ENCODE results near the gene ZMIZ1.
A peak's percentile ranks its signal among the peaks of the same experiment; 100 is the strongest.

The ZMIZ1 gene

GRCh38 chr10:79126351-79127080 lies 57.8 kb downstream of the ZMIZ1 start:
- no peaks in the 10 kb centered on the region for H3K36me3 Mint-ChIP-seq (ENCODE audit: insufficient read depth)
- H3K4me1 Mint-ChIP-seq, result peaks cover 16% of the 10 kb centered on the region
- H3K9me3 Mint-ChIP-seq, result no peaks in the 10 kb centered on the region
- H3K4me3 Mint-ChIP-seq, result no peak overlapping the region
- DNase-seq (ENCODE audit: low spot score in 2 of 2) (no peak), ATAC-seq (replicated peaks; ENCODE audit: extremely low read depth, poor library complexity, severe bottlenecking) (no peak)
- no peaks in the 10 kb centered on the region for H3K27me3 Mint-ChIP-seq
- no peak overlapping the region for H3K27ac Mint-ChIP-seq (ENCODE audit: low read depth)

- H3K27ac Mint-ChIP-seq (ENCODE audit: low read depth), result no peak overlapping the region
- peaks cover 16% of the 10 kb centered on the region for H3K4me1 Mint-ChIP-seq
- no peak overlapping the region for H3K4me3 Mint-ChIP-seq
- H3K36me3 Mint-ChIP-seq (ENCODE audit: insufficient read depth), result no peaks in the 10 kb centered on the region
- no peaks in the 10 kb centered on the region for H3K9me3 Mint-ChIP-seq
- DNase-seq (ENCODE audit: low spot score in 2 of 2), result no peak
- ATAC-seq (replicated peaks; ENCODE audit: extremely low read depth, poor library complexity, severe bottlenecking), result no peak
- no peaks in the 10 kb centered on the region for H3K27me3 Mint-ChIP-seq
Observed at GRCh38 chr10:79127151-79127961, 58.6 kb downstream of the ZMIZ1 start.

- Mint-ChIP-seq H3K27me3 (no peaks in the 10 kb centered on the region), H3K9me3 (no peaks in the 10 kb centered on the region), H3K36me3 (ENCODE audit: insufficient read depth) (no peaks in the 10 kb centered on the region), H3K27ac (ENCODE audit: low read depth) (no peak overlapping the region), H3K4me1 (peaks cover 16% of the 10 kb centered on the region), H3K4me3 (no peak overlapping the region)
- no peak for DNase-seq (ENCODE audit: low spot score in 2 of 2)
- ATAC-seq (replicated peaks; ENCODE audit: extremely low read depth, poor library complexity, severe bottlenecking), result no peak
Observed at GRCh38 chr10:79128241-79128922, 59.6 kb downstream of the ZMIZ1 start.

- H3K4me1 Mint-ChIP-seq, result peaks cover 16% of the 10 kb centered on the region
- DNase-seq (ENCODE audit: low spot score in 2 of 2) (no peak), ATAC-seq (replicated peaks; ENCODE audit: extremely low read depth, poor library complexity, severe bottlenecking) (no peak)
- H3K27ac Mint-ChIP-seq (ENCODE audit: low read depth), result no peak overlapping the region
- H3K27me3 Mint-ChIP-seq, result no peaks in the 10 kb centered on the region
- no peaks in the 10 kb centered on the region for H3K36me3 Mint-ChIP-seq (ENCODE audit: insufficient read depth)
- no peak overlapping the region for H3K4me3 Mint-ChIP-seq
- no peaks in the 10 kb centered on the region for H3K9me3 Mint-ChIP-seq
Observed at GRCh38 chr10:79128923-79129305, 60.1 kb downstream of the ZMIZ1 start.

GRCh38 chr10:79129361-79129997 lies 60.7 kb downstream of the ZMIZ1 start:
- Mint-ChIP-seq H3K4me3 (no peak overlapping the region), H3K36me3 (ENCODE audit: insufficient read depth) (no peaks in the 10 kb centered on the region), H3K27me3 (no peaks in the 10 kb centered on the region), H3K9me3 (no peaks in the 10 kb centered on the region), H3K27ac (ENCODE audit: low read depth) (peak overlapping the region; percentile 47), H3K4me1 (peaks cover 13% of the 10 kb centered on the region)
- DNase-seq (ENCODE audit: low spot score in 2 of 2) (no peak), ATAC-seq (replicated peaks; ENCODE audit: extremely low read depth, poor library complexity, severe bottlenecking) (no peak)

- DNase-seq (ENCODE audit: low spot score in 2 of 2), result no peak
- H3K27me3 Mint-ChIP-seq, result no peaks in the 10 kb centered on the region
- H3K9me3 Mint-ChIP-seq, result no peaks in the 10 kb centered on the region
- ATAC-seq (replicated peaks; ENCODE audit: extremely low read depth, poor library complexity, severe bottlenecking), result no peak
- H3K36me3 Mint-ChIP-seq (ENCODE audit: insufficient read depth), result no peaks in the 10 kb centered on the region
- H3K4me1 Mint-ChIP-seq, result peaks cover 9% of the 10 kb centered on the region
- no peak overlapping the region for H3K4me3 Mint-ChIP-seq
- H3K27ac Mint-ChIP-seq (ENCODE audit: low read depth), result peak overlapping the region; percentile 47
Observed at GRCh38 chr10:79130255-79130654, 61.5 kb downstream of the ZMIZ1 start.

GRCh38 chr10:79130846-79131245 lies 62.1 kb downstream of the ZMIZ1 start:
- peaks cover 8% of the 10 kb centered on the region for H3K4me1 Mint-ChIP-seq
- DNase-seq (ENCODE audit: low spot score in 2 of 2), result no peak
- no peaks in the 10 kb centered on the region for H3K36me3 Mint-ChIP-seq (ENCODE audit: insufficient read depth)
- no peak overlapping the region for H3K27ac Mint-ChIP-seq (ENCODE audit: low read depth)
- no peaks in the 10 kb centered on the region for H3K9me3 Mint-ChIP-seq
- ATAC-seq (replicated peaks; ENCODE audit: extremely low read depth, poor library complexity, severe bottlenecking), result no peak
- H3K27me3 Mint-ChIP-seq, result no peaks in the 10 kb centered on the region
- H3K4me3 Mint-ChIP-seq, result no peak overlapping the region

- Mint-ChIP-seq H3K4me1 (peaks cover 20% of the 10 kb centered on the region), H3K9me3 (no peaks in the 10 kb centered on the region), H3K36me3 (ENCODE audit: insufficient read depth) (no peaks in the 10 kb centered on the region), H3K27me3 (no peaks in the 10 kb centered on the region), H3K4me3 (no peak overlapping the region), H3K27ac (ENCODE audit: low read depth) (no peak overlapping the region)
- ATAC-seq (replicated peaks; ENCODE audit: extremely low read depth, poor library complexity, severe bottlenecking) (no peak), DNase-seq (ENCODE audit: low spot score in 2 of 2) (no peak)
Observed at GRCh38 chr10:79131836-79132631, 63.3 kb downstream of the ZMIZ1 start.

- ATAC-seq (replicated peaks; ENCODE audit: extremely low read depth, poor library complexity, severe bottlenecking) (no peak), DNase-seq (ENCODE audit: low spot score in 2 of 2) (no peak)
- Mint-ChIP-seq H3K4me3 (no peak overlapping the region), H3K9me3 (no peaks in the 10 kb centered on the region), H3K27ac (ENCODE audit: low read depth) (no peak overlapping the region), H3K27me3 (no peaks in the 10 kb centered on the region), H3K36me3 (ENCODE audit: insufficient read depth) (peaks cover 2% of the 10 kb centered on the region), H3K4me1 (peaks cover 28% of the 10 kb centered on the region)
Observed at GRCh38 chr10:79132681-79133381, 64.1 kb downstream of the ZMIZ1 start.

- no peaks in the 10 kb centered on the region for H3K9me3 Mint-ChIP-seq
- ATAC-seq (replicated peaks; ENCODE audit: extremely low read depth, poor library complexity, severe bottlenecking), result no peak
Observed at GRCh38 chr10:79133416-79133815, 64.7 kb downstream of the ZMIZ1 start.

GRCh38 chr10:79135790-79136189 lies 67.0 kb downstream of the ZMIZ1 start:
- ATAC-seq (replicated peaks; ENCODE audit: extremely low read depth, poor library complexity, severe bottlenecking) (no peak), DNase-seq (ENCODE audit: low spot score in 2 of 2) (no peak)
- no peak overlapping the region for H3K4me3 Mint-ChIP-seq
- no peaks in the 10 kb centered on the region for H3K27me3 Mint-ChIP-seq
- peaks cover 2% of the 10 kb centered on the region for H3K36me3 Mint-ChIP-seq (ENCODE audit: insufficient read depth)
- H3K27ac Mint-ChIP-seq (ENCODE audit: low read depth), result peak overlapping the region; percentile 63
- H3K9me3 Mint-ChIP-seq, result no peaks in the 10 kb centered on the region
- peaks cover 42% of the 10 kb centered on the region for H3K4me1 Mint-ChIP-seq

More at GRCh38 chr10:79133416-79133815, 64.7 kb downstream of the ZMIZ1 start:
- DNase-seq (ENCODE audit: low spot score in 2 of 2), result no peak
- Mint-ChIP-seq H3K4me3 (no peak overlapping the region), H3K27ac (ENCODE audit: low read depth) (peak overlapping the region; percentile 29), H3K4me1 (peaks cover 30% of the 10 kb centered on the region), H3K27me3 (no peaks in the 10 kb centered on the region), H3K36me3 (ENCODE audit: insufficient read depth) (peaks cover 2% of the 10 kb centered on the region)
